Lower leg skin (tissue), 3 donors: ENCODE measurements around the gene TMEM174.

Experiments used
- CTCF ChIP-seq, 3 donors: fragments of 450-650 bp; IDR thresholded peaks; one replicate each; pipeline ENCODE4 v1.5.1; 2016; ENCODE audit warnings: antibody characterized with exemption in 3 of 3, mild to moderate bottlenecking in 3 of 3, moderate library complexity in 2 of 3
- POLR2A ChIP-seq, 2 donors: fragments of 450-650 bp; IDR thresholded peaks; one replicate each; pipeline ENCODE4 v1.6.1; 2016 to 2017; ENCODE audit warnings: antibody characterized with exemption in 2 of 2, mild to moderate bottlenecking in 1 of 2, moderate library complexity in 1 of 2

DNA sequence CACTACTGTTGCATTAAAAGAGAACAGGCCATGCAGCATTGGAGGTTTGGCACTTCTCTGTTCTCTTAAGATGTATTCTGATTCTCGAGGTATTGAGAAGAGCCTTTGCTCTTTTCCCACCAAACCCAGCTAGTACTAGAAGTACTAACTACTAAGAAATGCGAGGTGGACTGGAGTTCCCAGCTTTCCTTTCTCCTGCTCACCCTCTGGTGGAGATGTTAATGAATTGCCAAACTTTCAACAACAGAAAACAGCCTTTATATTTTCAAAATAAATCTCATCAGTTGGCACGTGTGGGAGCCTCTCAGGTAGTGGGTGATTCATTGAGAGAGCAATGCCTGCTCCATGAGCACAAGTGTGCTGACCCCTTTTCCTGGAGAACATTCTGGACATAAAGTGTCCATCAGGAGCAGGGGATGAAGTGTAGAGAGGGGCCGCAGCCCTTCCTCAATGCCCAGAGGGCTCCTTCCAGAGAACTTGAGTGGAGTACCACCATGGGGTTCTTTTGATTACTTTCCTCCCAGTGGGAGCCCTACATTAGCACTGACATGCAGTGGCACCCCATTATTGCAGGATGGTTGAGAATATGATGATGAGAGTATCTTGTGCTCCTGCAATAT, 45.7 kb downstream of the TMEM174 start:
- TF ChIP-seq CTCF (IDR thresholded peaks at IDR 0.05) (no peak), POLR2A (IDR thresholded peaks at IDR 0.05) (no peak)
